Smooth muscle cell (in vitro differentiated cells): ENCODE results near the gene NELL1. TPM values are rescaled to one million over a fixed set of nuclear protein-coding genes. Genes with fewer than 3 reads are reported as not detected.

Experiments used
- DNase-seq: peaks from one replicate; lab custom pipeline; 2025; ENCODE audit not compliant: unreplicated experiment; lab: John Stamatoyannopoulos, UW
- H2AFZ ChIP-seq: fragments of 200-600 bp; sonication (generic); 2 replicates; pipeline ENCODE4 v1.6.0; 2016; ENCODE audit warnings: antibody characterized with exemption, low read depth, mild to moderate bottlenecking
- H3F3A ChIP-seq: fragments of 200-600 bp; sonication (generic); 2 replicates; pipeline ENCODE4 v1.6.0; 2017; ENCODE audit warnings: antibody characterized with exemption, low read depth
- H3K27ac ChIP-seq: fragments of 200-600 bp; sonication (generic); 2 replicates; pipeline ENCODE4 v1.5.1; 2016; ENCODE audit warnings: low read depth, mild to moderate bottlenecking
- H3K27me3 ChIP-seq: fragments of 200-600 bp; sonication (generic); 2 replicates; pipeline ENCODE4 v1.6.1; 2016; ENCODE audit warnings: low read depth, mild to moderate bottlenecking
- H3K36me3 ChIP-seq: fragments of 200-600 bp; sonication (generic); 2 replicates; pipeline ENCODE4 v1.5.1; 2016; ENCODE audit warnings: low read depth
- H3K4me1 ChIP-seq: fragments of 200-600 bp; sonication (generic); 2 replicates; pipeline ENCODE4 v1.5.1; 2016; ENCODE audit warnings: low read depth
- H3K4me2 ChIP-seq: fragments of 200-600 bp; sonication (generic); 2 replicates; pipeline ENCODE4 v1.6.0; 2016; ENCODE audit warnings: mild to moderate bottlenecking
- H3K4me3 ChIP-seq: fragments of 200-600 bp; sonication (generic); 2 replicates; pipeline ENCODE4 v1.5.1; 2016; ENCODE audit warnings: mild to moderate bottlenecking
- H3K79me2 ChIP-seq: fragments of 200-600 bp; sonication (generic); 2 replicates; pipeline ENCODE4 v1.6.0; 2016; ENCODE audit warnings: low read depth, mild to moderate bottlenecking
- H3K9ac ChIP-seq: fragments of 200-600 bp; sonication (generic); 2 replicates; pipeline ENCODE4 v1.6.0; 2016; ENCODE audit warnings: low read depth
- H3K9me3 ChIP-seq: fragments of 200-600 bp; sonication (generic); replicated peaks from 2 replicates; pipeline ENCODE4 v1.5.1; 2016; ENCODE audit warnings: low read depth
- H4K20me1 ChIP-seq: fragments of 200-600 bp; sonication (generic); 2 replicates; pipeline ENCODE4 v1.6.0; 2016; ENCODE audit warnings: low read depth
- WGBS: methylation state at CpG from one replicate; pipeline ENCODE4 v1.1.7; 2016; ENCODE audit warnings: low lambda C conversion rate; 5-methylcytosine and 5-hydroxymethylcytosine counted together
- polyA plus RNA-seq: library from polyadenylated mRNA; unstranded; fragments of >200 nt; fragmentation: Nextera tagmentation; extraction: Ambion mirVana; gene quantifications from 2 replicates; pipeline ENCODE4 v1.2.1, GENCODE V29; 2016
- total RNA-seq: library from RNA; depleted of rRNA; stranded (reverse); fragments of >200 nt; gene quantifications from 2 replicates; pipeline ENCODE4 v1.2.3, GENCODE V29; 2014
- TF ChIP-seq, protein P1 (sequence below): fragments of 200-600 bp; sonication (generic); IDR thresholded peaks from 2 replicates; pipeline ENCODE4 v1.5.1; 2017; ENCODE audit warnings: borderline replicate concordance, mild to moderate bottlenecking, antibody characterized with exemption; ENCODE audit not compliant: insufficient read depth, poor library complexity, severe bottlenecking

Gene NELL1
- total and polyA plus RNA-seq, 2 experiments from 2014 or later, result not detected

DNA sequence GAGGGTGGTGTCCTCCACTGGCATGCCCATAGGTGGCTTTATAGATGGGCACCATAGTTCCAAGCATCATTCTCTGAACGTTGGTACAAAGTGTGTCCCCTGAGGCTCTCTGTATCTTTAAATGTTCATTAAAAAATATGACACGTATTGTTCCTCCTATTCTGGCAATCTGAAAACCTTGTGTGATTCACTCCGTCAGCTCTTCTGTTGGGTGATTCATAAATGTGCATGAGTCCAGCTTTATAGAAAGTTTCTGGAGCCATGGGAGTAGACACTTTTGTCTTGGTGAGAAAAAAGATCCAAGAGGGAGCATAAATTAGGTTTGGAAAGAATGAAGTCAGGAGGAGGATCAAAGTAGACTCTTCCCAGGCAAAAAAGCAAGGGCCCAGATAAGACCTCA lies 728.8 kb downstream of the NELL1 start:
- Histone ChIP-seq H3K4me3 (no peak overlapping the region), H3K9me3 (no peaks in the 10 kb centered on the region), H3K27me3 (no peaks in the 10 kb centered on the region), H3K79me2 (no peaks in the 10 kb centered on the region), H3K36me3 (no peaks in the 10 kb centered on the region), H3F3A (no peaks in the 10 kb centered on the region), H2AFZ (no peak overlapping the region), H4K20me1 (no peaks in the 10 kb centered on the region), H3K27ac (no peak overlapping the region), H3K9ac (no peak overlapping the region), H3K4me1 (no peaks in the 10 kb centered on the region), H3K4me2 (no peak overlapping the region)
- TF ChIP-seq, protein P1, sequence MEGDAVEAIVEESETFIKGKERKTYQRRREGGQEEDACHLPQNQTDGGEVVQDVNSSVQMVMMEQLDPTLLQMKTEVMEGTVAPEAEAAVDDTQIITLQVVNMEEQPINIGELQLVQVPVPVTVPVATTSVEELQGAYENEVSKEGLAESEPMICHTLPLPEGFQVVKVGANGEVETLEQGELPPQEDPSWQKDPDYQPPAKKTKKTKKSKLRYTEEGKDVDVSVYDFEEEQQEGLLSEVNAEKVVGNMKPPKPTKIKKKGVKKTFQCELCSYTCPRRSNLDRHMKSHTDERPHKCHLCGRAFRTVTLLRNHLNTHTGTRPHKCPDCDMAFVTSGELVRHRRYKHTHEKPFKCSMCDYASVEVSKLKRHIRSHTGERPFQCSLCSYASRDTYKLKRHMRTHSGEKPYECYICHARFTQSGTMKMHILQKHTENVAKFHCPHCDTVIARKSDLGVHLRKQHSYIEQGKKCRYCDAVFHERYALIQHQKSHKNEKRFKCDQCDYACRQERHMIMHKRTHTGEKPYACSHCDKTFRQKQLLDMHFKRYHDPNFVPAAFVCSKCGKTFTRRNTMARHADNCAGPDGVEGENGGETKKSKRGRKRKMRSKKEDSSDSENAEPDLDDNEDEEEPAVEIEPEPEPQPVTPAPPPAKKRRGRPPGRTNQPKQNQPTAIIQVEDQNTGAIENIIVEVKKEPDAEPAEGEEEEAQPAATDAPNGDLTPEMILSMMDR, result no peak
- no peak for DNase-seq
- 87% methylated on average over 3 of the region's 3 CpGs for WGBS

DNA sequence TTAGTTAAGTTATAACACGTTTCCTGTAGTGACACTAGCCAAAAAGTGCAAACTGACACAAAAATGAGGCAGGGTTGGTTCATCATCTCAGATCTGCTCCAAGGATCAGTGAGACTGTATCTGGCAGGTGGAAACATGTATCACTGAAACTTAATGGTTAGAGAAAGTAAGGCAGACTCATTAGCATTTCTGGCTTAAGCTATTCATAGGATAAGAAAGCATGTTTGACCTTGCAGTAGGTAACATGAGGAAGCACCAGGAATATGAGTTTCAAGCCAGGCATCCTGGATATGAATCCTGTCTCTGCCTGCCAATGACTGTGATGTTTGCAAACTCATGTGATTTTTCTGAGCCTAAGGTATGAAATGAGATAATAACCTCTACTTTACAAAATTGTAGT lies 732.1 kb downstream of the NELL1 start:
- no peak for DNase-seq
- Histone ChIP-seq H3K27me3 (no peaks in the 10 kb centered on the region), H3K36me3 (no peaks in the 10 kb centered on the region), H3K9ac (no peak overlapping the region), H3K4me2 (no peak overlapping the region), H3K27ac (no peak overlapping the region), H3K4me1 (no peaks in the 10 kb centered on the region), H3K4me3 (no peak overlapping the region), H2AFZ (no peak overlapping the region), H3K79me2 (no peaks in the 10 kb centered on the region), H3F3A (no peaks in the 10 kb centered on the region), H4K20me1 (no peaks in the 10 kb centered on the region), H3K9me3 (no peaks in the 10 kb centered on the region)
- WGBS, result 70% methylated on average over 1 of the region's 1 CpG
- TF ChIP-seq, protein P1, result no peak

DNA sequence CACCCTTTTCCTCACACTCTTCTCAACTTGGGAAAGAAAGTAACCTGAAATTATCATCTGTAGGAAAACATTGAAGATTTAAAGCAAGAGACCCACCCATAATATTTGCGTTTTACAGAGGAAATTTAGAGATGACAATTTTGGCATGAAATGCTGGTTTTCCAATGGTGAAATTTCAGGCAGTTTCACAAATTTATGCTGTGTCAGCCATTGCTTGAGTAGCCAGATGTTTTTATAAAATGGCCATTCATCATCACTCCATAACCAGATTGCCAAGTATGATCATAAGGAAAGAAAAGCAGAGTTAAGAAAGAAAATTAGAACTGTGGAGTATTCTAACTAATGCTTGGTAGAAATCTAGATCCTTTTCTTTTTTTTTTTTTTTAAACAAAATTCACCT lies 732.9 kb downstream of the NELL1 start:
- no peak for DNase-seq
- H3K4me2 ChIP-seq, result no peak overlapping the region
- H3K36me3 ChIP-seq, result no peaks in the 10 kb centered on the region
- H3K9ac ChIP-seq, result no peak overlapping the region
- H3K27ac ChIP-seq, result no peak overlapping the region
- WGBS, result 85% methylated on average over 1 of the region's 1 CpG
- H3F3A ChIP-seq, result no peaks in the 10 kb centered on the region
- H3K27me3 ChIP-seq, result no peaks in the 10 kb centered on the region
- TF ChIP-seq, protein P1, result no peak
- no peak overlapping the region for H3K4me3 ChIP-seq
- no peaks in the 10 kb centered on the region for H3K4me1 ChIP-seq
- no peaks in the 10 kb centered on the region for H3K79me2 ChIP-seq
- H4K20me1 ChIP-seq, result no peaks in the 10 kb centered on the region
- no peaks in the 10 kb centered on the region for H3K9me3 ChIP-seq
- no peak overlapping the region for H2AFZ ChIP-seq

DNA sequence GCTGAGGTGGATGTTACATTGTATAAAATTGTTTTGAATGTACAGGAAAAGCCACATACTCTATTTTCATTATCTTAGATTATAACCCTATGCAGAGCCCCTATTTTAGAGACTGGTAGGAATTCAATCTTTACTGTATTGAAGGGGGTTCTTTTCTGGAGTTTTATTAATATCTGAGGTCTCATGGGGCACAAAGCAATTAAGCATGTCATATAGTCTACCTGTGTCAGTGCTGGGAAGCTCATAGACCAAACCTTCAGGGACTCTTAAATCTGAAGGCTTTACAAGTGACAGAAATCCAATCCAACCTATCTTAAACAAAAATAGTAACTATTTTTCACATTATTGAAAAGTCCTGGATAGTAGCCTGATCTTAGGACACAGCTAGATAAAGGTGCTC lies 733.7 kb downstream of the NELL1 start:
- TF ChIP-seq, protein P1, result no peak
- H3F3A ChIP-seq, result no peaks in the 10 kb centered on the region
- no peak overlapping the region for H3K4me3 ChIP-seq
- H3K4me1 ChIP-seq, result no peaks in the 10 kb centered on the region
- H3K9me3 ChIP-seq, result no peaks in the 10 kb centered on the region
- H3K79me2 ChIP-seq, result no peaks in the 10 kb centered on the region
- no peaks in the 10 kb centered on the region for H4K20me1 ChIP-seq
- no peaks in the 10 kb centered on the region for H3K36me3 ChIP-seq
- DNase-seq, result no peak
- no peak overlapping the region for H3K4me2 ChIP-seq
- no peak overlapping the region for H3K27ac ChIP-seq
- no peak overlapping the region for H3K9ac ChIP-seq
- no peaks in the 10 kb centered on the region for H3K27me3 ChIP-seq
- no peak overlapping the region for H2AFZ ChIP-seq
